Measurements from ENCODE around the gene ATP5MG.

The ATP5MG gene

GRCh38 chr11:118435893-118436624 is 34.7 kb downstream of the ATP5MG start, which contains the start of gene KMT2A:
Gene KMT2A, plus strand, starts transcription at chr11:118436492. Its CDS starts 21 bp downstream, at chr11:118436513.
- H3K4me3 ChIP-seq (ENCODE audit: low read depth, low read length), result peak within 1 kb of the TSS; percentile 93
- TF ChIP-seq CTCF (IDR thresholded peaks at IDR 0.05; ENCODE audit: borderline replicate concordance, insufficient read depth, low read depth, low read length), result no peak

- H3K4me3 ChIP-seq (ENCODE audit: low read depth, low read length), result peak overlapping the region; percentile 93
- TF ChIP-seq CTCF (IDR thresholded peaks at IDR 0.05; ENCODE audit: borderline replicate concordance, insufficient read depth, low read depth, low read length), result no peak
These were observed 35.3 kb downstream of the ATP5MG start for GRCh38 chr11:118436639-118437207.

- TF ChIP-seq CTCF (IDR thresholded peaks at IDR 0.05; ENCODE audit: borderline replicate concordance, insufficient read depth, low read depth, low read length), result no peak
- H3K4me3 ChIP-seq (ENCODE audit: low read depth, low read length), result peak overlapping the region; percentile 93
These were observed 36.1 kb downstream of the ATP5MG start for GRCh38 chr11:118437208-118438125.

GRCh38 chr11:118438314-118438931 is 37.0 kb downstream of the ATP5MG start:
- no peak for TF ChIP-seq CTCF (IDR thresholded peaks at IDR 0.05; ENCODE audit: borderline replicate concordance, insufficient read depth, low read depth, low read length)

GRCh38 chr11:118439646-118440045 is 38.2 kb downstream of the ATP5MG start:
- H3K4me3 ChIP-seq (ENCODE audit: low read depth, low read length), result no peak overlapping the region
- no peak for TF ChIP-seq CTCF (IDR thresholded peaks at IDR 0.05; ENCODE audit: borderline replicate concordance, insufficient read depth, low read depth, low read length)

More at GRCh38 chr11:118438314-118438931, 37.0 kb downstream of the ATP5MG start:
- H3K4me3 ChIP-seq (ENCODE audit: low read depth, low read length), result peak overlapping the region; percentile 93

- H3K4me3 ChIP-seq (ENCODE audit: low read depth, low read length), result no peak overlapping the region
- TF ChIP-seq CTCF (IDR thresholded peaks at IDR 0.05; ENCODE audit: borderline replicate concordance, insufficient read depth, low read depth, low read length), result no peak
These were observed 40.4 kb downstream of the ATP5MG start for GRCh38 chr11:118441770-118442275.

All from GM12875 (cell line).